AG20443 (cell line): ENCODE data around the gene DNAL4.

Experiments
- DNase-seq: peaks from one replicate; pipeline ENCODE4 v3.0.0; 2012; ENCODE audit warnings: low spot score, mixed read lengths

DNAL4 gene

DNA sequence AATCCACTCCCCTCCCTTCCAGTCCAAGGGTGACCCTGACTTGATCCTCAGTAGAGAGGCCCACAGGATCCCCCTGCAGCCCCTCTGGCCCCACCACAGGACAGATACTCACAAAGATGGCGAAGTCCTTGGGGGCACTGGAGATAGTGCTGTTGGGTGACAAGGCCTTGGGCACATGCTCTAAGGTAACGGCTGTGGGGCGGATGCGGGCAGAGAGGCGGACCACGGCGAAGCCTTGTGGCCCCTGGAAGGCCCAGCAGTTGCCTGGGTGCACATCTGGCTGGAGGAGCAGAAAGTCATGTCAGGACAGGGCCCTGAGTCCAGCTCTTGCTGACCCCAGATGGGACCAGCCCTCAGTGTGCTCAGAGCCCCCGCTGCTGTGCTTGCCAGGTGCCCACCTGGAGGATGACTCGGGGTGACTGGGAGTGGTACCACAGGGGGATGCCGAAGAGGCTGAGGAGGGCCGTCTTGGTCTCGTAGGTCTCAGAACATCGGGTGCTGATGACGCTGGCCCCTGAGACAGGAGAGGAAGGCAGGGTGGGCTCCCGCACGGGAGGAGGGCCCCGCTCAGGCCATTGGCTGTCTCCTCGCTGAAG is 55.4 kb downstream of the DNAL4 start:
- DNase-seq: no peak

DNA sequence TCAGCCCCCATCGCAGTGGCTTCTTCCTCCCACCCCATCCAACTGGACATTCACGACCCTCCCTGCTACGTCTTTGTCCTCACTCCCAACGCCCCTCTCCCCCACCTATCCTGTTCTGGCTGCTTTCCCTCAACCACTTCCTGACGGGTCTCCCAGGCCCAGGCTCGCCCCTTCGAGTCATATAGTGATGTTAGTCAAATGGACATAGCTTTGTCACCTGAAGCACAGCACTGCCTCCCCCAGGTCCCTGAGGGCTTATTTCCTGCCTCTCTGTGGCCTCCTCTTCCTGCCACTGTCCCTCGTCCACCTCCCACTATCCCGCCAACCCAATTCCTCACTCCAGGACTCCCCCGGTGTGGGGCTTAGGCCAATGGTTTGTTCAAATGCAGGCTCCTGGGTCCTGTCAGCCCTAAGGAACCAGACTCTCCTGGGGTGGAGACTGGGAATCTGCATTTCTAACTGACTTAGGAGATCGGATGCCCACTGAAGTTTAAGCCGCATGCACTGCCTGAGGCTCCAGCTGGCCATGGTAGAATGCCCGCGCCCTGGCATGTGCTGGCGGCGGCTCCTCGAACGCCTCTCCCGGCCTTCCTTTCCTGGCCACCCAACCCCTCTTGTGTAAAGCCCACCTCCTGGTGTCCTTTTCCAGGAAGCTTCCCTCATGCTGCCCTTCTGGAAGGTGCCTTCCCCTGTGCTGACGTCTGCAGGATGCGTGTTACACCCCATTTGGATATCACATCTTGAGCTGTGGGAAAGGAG is 56.5 kb downstream of the DNAL4 start:
- no peak for DNase-seq

DNA sequence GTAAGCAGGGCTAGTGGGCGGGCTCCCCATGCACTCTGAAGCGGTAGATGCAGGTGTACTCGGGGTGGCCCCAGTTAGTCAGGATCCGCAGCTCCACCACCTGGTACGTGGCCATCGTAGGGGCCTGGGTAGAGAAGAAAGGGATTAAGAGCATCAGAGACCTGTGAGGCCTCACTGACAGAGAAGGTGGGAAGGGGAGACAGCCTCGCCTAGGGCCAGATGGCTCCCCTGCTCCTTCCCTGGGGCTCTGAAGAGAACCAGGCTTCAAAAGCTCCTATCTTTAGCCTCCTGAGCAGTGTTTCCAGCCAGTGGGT is 57.7 kb downstream of the DNAL4 start:
- no peak for DNase-seq

GRCh38 chr22:38735465-38736256 is 58.3 kb downstream of the DNAL4 start:
- no peak for DNase-seq

DNA sequence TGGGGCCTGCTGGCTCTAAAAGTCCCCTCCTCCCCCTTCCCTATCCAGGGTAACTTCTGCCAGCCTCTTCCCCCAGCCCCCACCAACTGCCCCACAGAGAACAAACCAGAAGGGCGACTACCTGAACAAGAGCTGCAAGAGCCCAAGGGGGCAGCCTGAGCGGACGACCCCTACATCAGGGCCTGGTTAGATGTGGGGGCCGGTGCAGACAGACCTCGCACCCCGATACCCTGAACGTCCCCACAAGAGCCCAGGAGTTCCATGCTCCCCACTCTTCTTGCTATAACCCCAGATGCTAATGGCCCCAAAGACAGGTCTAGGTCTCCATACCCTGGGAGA is 58.8 kb downstream of the DNAL4 start:
- DNase-seq: no peak

DNA sequence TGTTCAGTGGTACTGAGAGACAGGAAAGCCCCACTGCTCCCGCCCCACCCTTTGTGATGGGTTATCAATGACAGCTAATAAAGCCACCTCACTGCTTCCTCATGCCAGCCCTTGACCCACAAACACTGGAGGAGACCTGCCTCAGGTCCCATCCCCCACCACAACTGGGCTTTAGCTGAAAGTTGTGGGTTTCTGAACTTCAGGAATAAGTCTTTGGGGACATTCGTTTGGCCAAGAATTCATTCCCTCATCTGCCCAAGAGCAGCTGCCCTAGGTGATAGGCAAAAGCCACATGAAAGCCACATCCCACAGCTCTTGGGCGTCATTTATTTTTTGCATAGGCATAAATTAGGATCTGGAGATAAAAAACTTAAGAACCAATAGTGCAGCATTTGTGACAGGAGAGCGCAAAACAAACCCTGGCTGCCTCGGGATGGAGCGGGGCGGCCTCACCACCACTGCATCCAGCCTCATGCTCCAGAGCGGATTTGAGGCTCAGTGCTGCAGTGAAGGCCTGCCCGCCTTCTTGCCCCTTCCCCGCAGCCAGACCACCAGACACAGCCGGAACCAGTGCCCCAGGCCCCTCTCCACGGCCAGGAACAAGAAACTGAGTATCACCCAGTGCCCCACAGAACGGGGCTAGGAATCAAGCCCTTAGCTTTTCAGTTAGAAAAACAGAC is 59.4 kb downstream of the DNAL4 start:
- no peak for DNase-seq

DNA sequence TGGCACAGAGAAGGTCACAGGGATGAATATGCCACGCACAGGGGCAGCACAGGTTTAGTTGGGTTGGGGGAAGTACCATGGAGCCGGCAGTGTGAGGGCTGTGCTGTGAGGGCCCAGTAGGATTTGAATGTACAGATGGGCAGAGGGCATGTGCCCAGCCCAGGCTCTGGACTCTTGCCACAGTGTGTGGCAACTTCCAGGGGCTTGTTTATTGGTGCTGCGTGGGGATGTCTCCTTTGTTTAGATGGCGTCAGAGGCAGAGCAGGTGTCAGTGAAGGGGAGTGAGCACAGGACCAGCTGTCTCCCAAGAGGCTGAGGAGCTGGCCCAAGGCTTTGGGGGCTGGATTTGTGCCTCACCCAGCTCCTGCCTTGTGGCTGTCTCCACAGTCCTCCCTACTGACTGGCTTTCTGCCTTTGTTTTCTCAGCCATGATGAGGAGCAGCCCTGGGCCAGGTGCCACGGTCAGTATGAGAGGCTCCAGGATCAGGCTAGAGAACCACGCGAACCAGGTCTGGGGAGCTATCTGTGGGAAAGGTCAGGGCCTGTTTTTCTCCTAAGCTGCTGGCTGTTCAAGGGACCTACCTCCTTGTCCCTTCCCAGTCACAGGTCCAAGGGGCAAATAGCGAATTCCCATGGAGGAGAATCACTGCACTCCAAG is 60.1 kb downstream of the DNAL4 start:
- peak; percentile 27 for DNase-seq

- DNase-seq: peak; percentile 72
These were observed 60.6 kb downstream of the DNAL4 start for GRCh38 chr22:38733329-38733723.

- no peak for DNase-seq
These were observed 61.6 kb downstream of the DNAL4 start for GRCh38 chr22:38732251-38732815.

DNA sequence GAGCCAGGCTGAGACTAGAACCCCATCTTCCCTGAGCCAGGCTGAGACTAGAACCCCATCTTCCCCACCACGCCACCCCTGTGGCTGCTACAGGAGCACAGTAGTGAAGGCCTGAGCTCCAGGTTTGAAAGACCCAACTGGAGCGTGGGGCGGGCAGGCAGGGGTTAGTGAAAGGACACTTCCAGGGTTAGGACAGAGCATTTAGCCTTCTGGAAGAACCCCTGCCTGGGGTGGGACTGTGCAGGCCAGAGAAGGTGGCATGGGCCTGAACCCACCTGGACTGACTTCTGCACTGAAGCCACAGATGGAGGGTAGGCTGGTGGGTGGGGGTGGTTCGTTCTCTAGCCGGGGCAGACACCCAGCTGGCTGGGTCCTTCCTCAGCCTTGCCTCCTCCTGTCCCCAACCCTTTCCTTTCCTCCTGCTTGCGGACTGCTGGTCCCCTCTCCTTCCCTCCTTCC is 62.2 kb downstream of the DNAL4 start:
- no peak for DNase-seq

DNA sequence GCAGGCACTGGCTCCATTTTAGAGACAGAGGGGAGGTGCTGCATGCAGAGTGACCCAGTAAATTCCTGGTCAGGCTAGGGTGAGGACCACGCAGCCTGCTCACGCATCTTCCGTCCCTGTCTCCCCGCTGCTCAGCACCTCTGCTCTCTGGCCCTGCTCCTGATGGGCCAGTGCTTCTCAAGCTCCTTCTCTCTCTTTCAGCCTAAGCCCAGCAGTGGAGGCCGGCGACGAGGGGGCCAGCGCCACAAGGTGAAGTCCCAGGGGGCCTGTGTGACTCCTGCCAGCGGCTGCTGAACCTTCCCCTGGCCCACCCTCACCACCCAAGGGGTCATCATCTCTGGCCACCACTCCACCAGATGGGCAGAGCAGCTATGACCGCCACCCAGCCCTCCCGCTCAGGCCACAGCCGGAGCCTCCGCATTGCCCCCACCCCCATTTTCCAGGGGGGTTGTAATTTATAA is 63.5 kb downstream of the DNAL4 start:
- no peak for DNase-seq

DNA sequence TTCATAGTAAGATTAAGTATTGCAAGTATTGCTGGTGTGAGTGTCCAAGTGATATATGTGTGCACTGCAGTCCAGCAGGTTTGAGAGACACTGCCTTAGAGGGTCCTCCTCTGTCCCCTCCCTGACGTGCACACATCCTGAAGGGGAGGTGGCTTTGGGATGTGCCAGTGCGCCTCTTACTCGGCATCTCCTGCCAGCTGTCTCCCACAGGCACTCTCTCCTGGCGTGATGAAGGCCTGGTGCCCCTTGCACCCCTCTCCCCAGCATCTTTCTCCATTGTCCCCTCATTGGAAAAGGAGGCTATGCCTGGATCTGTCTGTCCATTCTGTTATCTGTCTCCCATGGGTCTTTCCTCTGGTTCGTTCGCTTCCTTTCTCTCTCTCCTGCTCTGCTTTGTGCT is 64.0 kb downstream of the DNAL4 start:
- no peak for DNase-seq

DNA sequence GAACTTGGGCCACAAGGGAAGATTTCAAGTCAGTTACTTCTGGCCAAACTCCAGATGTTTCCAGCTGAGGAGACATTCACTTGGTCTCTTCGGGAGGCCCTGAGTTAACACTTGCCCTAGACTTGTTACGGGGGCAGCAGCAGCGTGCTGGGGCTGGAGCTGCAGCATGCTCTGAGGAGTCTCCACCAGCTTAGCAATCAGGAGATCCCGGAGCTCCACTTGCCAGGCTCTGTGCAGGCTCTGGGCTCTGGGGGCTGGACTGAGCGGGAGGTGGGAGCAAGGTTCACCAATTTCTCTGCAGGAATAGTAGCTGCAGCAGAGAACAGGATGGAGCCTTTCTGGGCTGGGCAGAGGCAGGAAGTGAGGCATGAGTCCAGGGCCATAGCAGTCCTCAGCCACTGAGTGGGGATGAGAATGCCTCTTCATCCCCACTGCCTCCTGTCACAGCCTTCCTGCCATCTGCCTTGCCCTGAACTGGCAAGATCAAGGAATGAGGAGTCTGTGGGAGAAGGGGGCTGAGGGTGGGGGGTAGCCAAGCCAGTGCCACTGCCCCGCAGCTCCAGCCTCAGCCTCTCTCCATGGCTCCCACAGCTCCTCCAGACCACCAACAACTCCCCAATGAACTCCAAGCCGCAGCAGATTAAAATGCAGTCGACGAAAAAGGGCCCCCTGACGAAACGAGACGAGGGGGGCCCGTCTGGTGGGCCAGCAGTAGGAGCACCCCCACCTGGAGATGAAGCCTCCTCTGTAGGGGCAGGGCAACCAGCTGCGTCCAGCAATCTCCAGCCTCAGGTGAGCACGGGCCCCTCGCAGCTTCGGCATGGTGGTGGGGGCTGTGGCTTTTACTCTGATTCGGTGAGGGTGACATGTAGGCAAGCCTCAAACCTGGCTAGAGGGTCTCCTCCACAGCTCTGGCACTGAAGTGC is 64.8 kb downstream of the DNAL4 start:
- DNase-seq: no peak
